Endothelial cell of umbilical vein (primary cell): ENCODE data around the gene CRCP. TPM values are rescaled to one million over a fixed set of nuclear protein-coding genes. Genes with fewer than 3 reads are reported as not detected.
A peak's percentile ranks its signal among the peaks of the same experiment; 100 is the strongest.

Experiments
- BruUV-seq: library from RNA; stranded (reverse); fragments of 400-500 nt; replicated peaks from 2 replicates; lab custom pipeline; 2021; lab: Mats Ljungman, UMichigan
- CTCF ChIA-PET: fragments of 300-600, 350-600 bp; sonication (Branson Sonifier 250); formaldehyde crosslinking; loops from one replicate; lab custom pipeline; 2021; ENCODE audit warnings: antibody characterized with exemption, inconsistent platforms; lab: Charles Lee
- POLR2A ChIA-PET: fragments of 300-600, 350-600 bp; sonication (Branson Sonifier 250); formaldehyde crosslinking; loops from one replicate; lab custom pipeline; 2021; ENCODE audit warnings: antibody characterized with exemption, inconsistent platforms; lab: Charles Lee
- DNase-seq: peaks from one replicate; pipeline ENCODE4 v3.0.0-alpha.2; 2011; ENCODE audit warnings: low read depth, low spot score
- FAIRE-seq: peaks from 2 replicates; lab custom pipeline; 2011; peaks lifted over from hg19 to GRCh38; lab: Jason Lieb, UNC
- H2AFZ ChIP-seq: 2 replicates; pipeline ENCODE4 v1.6.0; 2012; ENCODE audit warnings: low read depth, low read length, control low read depth, inconsistent platforms
- H3K27ac ChIP-seq: 2 replicates; pipeline ENCODE4 v1.5.1; 2011; ENCODE audit warnings: low read depth, mild to moderate bottlenecking, control low read depth, low read length, moderate library complexity; ENCODE audit not compliant: insufficient read depth
- H3K27me3 ChIP-seq, 2 experiments: 2 replicates each; pipeline versions ENCODE4 v1.6.0 to v1.6.1; 2011; ENCODE audit warnings: low read length in 2 of 2, mixed read lengths in 1 of 2; ENCODE audit not compliant: control insufficient read depth in 2 of 2, insufficient read depth in 2 of 2
- H3K36me3 ChIP-seq, 2 experiments: 2 replicates in 1 of 2; 3 replicates in 1 of 2; pipeline ENCODE4 v1.5.1; 2011; ENCODE audit warnings: low read length in 2 of 2, mild to moderate bottlenecking in 1 of 2, moderate library complexity in 1 of 2; ENCODE audit not compliant: control insufficient read depth in 2 of 2, insufficient read depth in 2 of 2; ENCODE audit errors: extremely low read depth in 1 of 2
- H3K4me1 ChIP-seq: 3 replicates; pipeline ENCODE4 v1.5.1; 2011; ENCODE audit warnings: mild to moderate bottlenecking, low read length; ENCODE audit not compliant: control insufficient read depth, insufficient read depth; ENCODE audit errors: extremely low read depth
- H3K4me2 ChIP-seq: 2 replicates; pipeline ENCODE4 v1.6.1; 2011; ENCODE audit warnings: low read length, control low read depth, mixed read lengths; ENCODE audit not compliant: insufficient read depth
- H3K4me3 ChIP-seq, 3 experiments: fragments of 200-600 bp in 1 of 3; sonication (generic), shearing (Covaris generic) in 1 of 3; replicated peaks in 1 of 3; 2 replicates each; pipeline ENCODE4 v1.5.1; 2011 to 2016; ENCODE audit warnings: control low read depth in 3 of 3, low read length in 3 of 3, mild to moderate bottlenecking in 2 of 3, inconsistent platforms in 1 of 3, low read depth in 1 of 3, moderate library complexity in 1 of 3; ENCODE audit not compliant: insufficient read depth in 1 of 3
- H3K79me2 ChIP-seq: 2 replicates; pipeline ENCODE4 v1.6.0; 2012; ENCODE audit warnings: low read length, inconsistent platforms; ENCODE audit not compliant: control insufficient read depth, insufficient read depth
- H3K9ac ChIP-seq: replicated peaks from 2 replicates; pipeline ENCODE3; 2011; ENCODE audit warnings: low read length, control low read depth; ENCODE audit not compliant: insufficient read depth; ENCODE audit errors: extremely low read depth
- H3K9me1 ChIP-seq: replicated peaks from 3 replicates; pipeline ENCODE4 v1.6.0; 2011; ENCODE audit warnings: mild to moderate bottlenecking, low read length; ENCODE audit not compliant: control insufficient read depth, insufficient read depth; ENCODE audit errors: extremely low read depth
- H3K9me3 ChIP-seq: replicated peaks from 2 replicates; pipeline ENCODE4 v1.5.1; 2012; ENCODE audit warnings: low read length, inconsistent platforms; ENCODE audit not compliant: control insufficient read depth, insufficient read depth
- H4K20me1 ChIP-seq: replicated peaks from 2 replicates; pipeline ENCODE3; 2011; ENCODE audit warnings: mild to moderate bottlenecking, low read length; ENCODE audit not compliant: control insufficient read depth, insufficient read depth; ENCODE audit errors: extremely low read depth
- EZH2 ChIP-seq: IDR thresholded peaks from 2 replicates; pipeline ENCODE4 v1.6.1; 2012; ENCODE audit warnings: borderline replicate concordance, low read depth, mild to moderate bottlenecking, moderate library complexity, low read length, inconsistent platforms; ENCODE audit not compliant: severe bottlenecking
- FOS ChIP-seq: IDR thresholded peaks from 2 replicates; pipeline ENCODE4 v1.6.1; 2011; ENCODE audit warnings: mild to moderate bottlenecking, low read length, moderate library complexity, borderline replicate concordance; ENCODE audit not compliant: insufficient read depth
- GATA2 ChIP-seq: IDR thresholded peaks from 2 replicates; pipeline ENCODE4 v1.7.0; 2011; ENCODE audit warnings: low read depth, mild to moderate bottlenecking, moderate library complexity, mixed read lengths, low read length; ENCODE audit not compliant: insufficient read length, insufficient read depth
- JUN ChIP-seq: IDR thresholded peaks from 2 replicates; pipeline ENCODE4 v1.6.1; 2011; ENCODE audit warnings: borderline replicate concordance, low read depth; ENCODE audit not compliant: insufficient read length, insufficient read depth
- MYC ChIP-seq: IDR thresholded peaks from one replicate; pipeline ENCODE4 v1.6.1; 2011; ENCODE audit warnings: mild to moderate bottlenecking, low read depth, low read length
- POLR2A ChIP-seq: IDR thresholded peaks from 2 replicates; pipeline ENCODE4 v1.6.1; 2012; ENCODE audit warnings: low read depth, mild to moderate bottlenecking, control low read depth, low read length
- POLR2AphosphoS5 ChIP-seq: IDR thresholded peaks from 2 replicates; pipeline ENCODE4 v1.6.1; 2012; ENCODE audit warnings: low read depth, mild to moderate bottlenecking, control low read depth, low read length, moderate library complexity; ENCODE audit not compliant: insufficient read depth
- dilution Hi-C: fragments of 300-500 bp; cut with MboI; formaldehyde crosslinking; loops from one replicate; pipeline ENCODE4 v1.15.0; 2019; ENCODE audit warnings: low sequenced_read_pairs; ENCODE audit not compliant: extremely low pct_ligation_motif_present
- intact Hi-C: fragments of 100-400 bp; cut with micrococcal nuclease; formaldehyde crosslinking; loops from one replicate; pipeline ENCODE4 v1.10.0; 2022
- polyA plus RNA-seq, 4 experiments: library from polyadenylated mRNA; depleted of rRNA in 3 of 4; stranded (reverse) in 3 of 4; unstranded in 1 of 4; fragments of >200 nt; gene quantifications; 2 replicates each; pipeline versions ENCODE4 v1.2.1 to v1.2.3, GENCODE V29; 2011 to 2012; ENCODE audit warnings: missing spikeins in 1 of 4
- total RNA-seq: library from RNA; stranded (reverse); gene quantifications from 2 replicates; pipeline ENCODE4 v1.2.3, GENCODE V29; 2021
- TF ChIP-seq, protein P1 (sequence below): IDR thresholded peaks from 2 replicates; pipeline ENCODE4 v1.6.1; 2011; ENCODE audit not compliant: insufficient read depth, insufficient read length
- TF ChIP-seq, protein P2 (sequence below), 2 donors: IDR thresholded peaks; 1 replicate in 1 of 2; 2 replicates in 1 of 2; pipeline ENCODE4 v1.5.1; 2011; ENCODE audit warnings: low read length in 2 of 2, mild to moderate bottlenecking in 2 of 2, moderate library complexity in 2 of 2, control low read depth in 1 of 2, inconsistent platforms in 1 of 2, low read depth in 1 of 2; ENCODE audit not compliant: insufficient read depth in 1 of 2; ENCODE audit errors: extremely low read depth in 1 of 2

Gene CRCP
- total and polyA plus RNA-seq, 2 donors (not counting 3 experiments of a cell fraction or from before 2014, with no cell fraction given), result 14.2 to 29.7 TPM

DNA sequence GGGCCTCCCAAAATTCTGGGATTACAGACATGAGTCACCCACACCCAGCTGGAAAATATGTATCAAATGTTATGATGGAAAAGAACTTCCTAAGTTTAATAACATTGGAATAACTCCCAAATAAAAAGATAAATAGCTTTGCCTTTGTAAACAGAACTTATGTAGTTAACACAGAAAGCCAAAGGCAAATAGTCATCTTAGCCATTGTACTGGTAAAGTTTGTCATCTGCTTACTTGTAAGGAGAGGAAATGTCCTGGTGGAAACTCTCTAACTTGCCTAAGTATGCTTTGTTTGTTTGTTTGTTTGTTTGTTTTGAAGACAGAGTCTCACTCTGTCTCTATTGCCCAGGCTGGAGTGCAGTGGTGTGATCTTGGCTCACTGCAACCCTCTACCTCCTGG is 66.7 kb downstream of the CRCP start:
- Histone ChIP-seq H3K9me1 (no peaks in the 10 kb centered on the region), H3K9me3 (no peaks in the 10 kb centered on the region), H3K27ac (no peak overlapping the region), H4K20me1 (no peaks in the 10 kb centered on the region), H3K27me3 (no peaks in the 10 kb centered on the region), H3K4me1 (no peaks in the 10 kb centered on the region), H2AFZ (no peak overlapping the region), H3K36me3 (no peaks in the 10 kb centered on the region), H3K9ac (no peak overlapping the region), H3K4me2 (no peak overlapping the region), H3K79me2 (no peaks in the 10 kb centered on the region), H3K4me3 (no peak overlapping the region)
- POLR2A ChIA-PET, result no interaction called here
- FAIRE-seq, result peak; percentile 24
- intact Hi-C loops, result no loop called here
- dilution Hi-C loops, result no loop called here
- CTCF ChIA-PET, result interaction anchor here (1.2 to 1.3 kb wide), 2 partner anchors 10 to 170 kb away, joined by 3 to 4 read pairs; no protein-coding TSS in a partner anchor
- no peak for TF ChIP-seq POLR2A
- TF ChIP-seq, protein P1, sequence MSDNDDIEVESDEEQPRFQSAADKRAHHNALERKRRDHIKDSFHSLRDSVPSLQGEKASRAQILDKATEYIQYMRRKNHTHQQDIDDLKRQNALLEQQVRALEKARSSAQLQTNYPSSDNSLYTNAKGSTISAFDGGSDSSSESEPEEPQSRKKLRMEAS, result no peak
- TF ChIP-seq FOS, result no peak
- TF ChIP-seq MYC, result no peak
- no peak for TF ChIP-seq EZH2
- BruUV-seq, result no TSS peak
- no peak for DNase-seq

DNA sequence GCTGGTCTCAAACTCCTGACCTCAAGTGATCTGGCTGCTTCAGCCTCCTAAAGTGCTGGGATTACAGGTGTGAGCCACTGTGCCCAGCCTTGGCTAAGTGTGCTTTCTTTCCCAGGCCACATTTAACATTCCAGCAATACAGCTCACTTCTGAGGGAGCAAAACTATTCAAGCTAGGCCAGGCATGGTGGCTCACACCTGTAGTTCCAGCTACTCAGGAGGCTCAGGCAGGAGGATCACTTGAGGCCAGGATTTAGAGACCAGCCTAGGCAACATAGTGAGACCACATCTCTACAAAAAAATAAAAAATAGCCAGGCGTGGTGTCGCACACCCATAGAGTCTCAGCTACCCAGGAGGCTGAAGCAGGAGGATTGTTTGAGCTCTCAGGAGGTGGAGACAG is 67.2 kb downstream of the CRCP start:
- no peaks in the 10 kb centered on the region for H3K4me1 ChIP-seq
- FAIRE-seq, result no peak
- DNase-seq, result no peak
- no peaks in the 10 kb centered on the region for H3K79me2 ChIP-seq
- H3K9me1 ChIP-seq, result no peaks in the 10 kb centered on the region
- CTCF ChIA-PET, result interaction anchor here (1.2 to 1.5 kb wide), 3 partner anchors 11 to 170 kb away, joined by 3 to 4 read pairs (median 3); no protein-coding TSS in a partner anchor
- TF ChIP-seq EZH2 (no peak), POLR2AphosphoS5 (no peak), JUN (no peak), MYC (no peak), GATA2 (no peak), POLR2A (no peak), FOS (no peak)
- TF ChIP-seq, protein P1, result no peak
- TF ChIP-seq, protein P2, sequence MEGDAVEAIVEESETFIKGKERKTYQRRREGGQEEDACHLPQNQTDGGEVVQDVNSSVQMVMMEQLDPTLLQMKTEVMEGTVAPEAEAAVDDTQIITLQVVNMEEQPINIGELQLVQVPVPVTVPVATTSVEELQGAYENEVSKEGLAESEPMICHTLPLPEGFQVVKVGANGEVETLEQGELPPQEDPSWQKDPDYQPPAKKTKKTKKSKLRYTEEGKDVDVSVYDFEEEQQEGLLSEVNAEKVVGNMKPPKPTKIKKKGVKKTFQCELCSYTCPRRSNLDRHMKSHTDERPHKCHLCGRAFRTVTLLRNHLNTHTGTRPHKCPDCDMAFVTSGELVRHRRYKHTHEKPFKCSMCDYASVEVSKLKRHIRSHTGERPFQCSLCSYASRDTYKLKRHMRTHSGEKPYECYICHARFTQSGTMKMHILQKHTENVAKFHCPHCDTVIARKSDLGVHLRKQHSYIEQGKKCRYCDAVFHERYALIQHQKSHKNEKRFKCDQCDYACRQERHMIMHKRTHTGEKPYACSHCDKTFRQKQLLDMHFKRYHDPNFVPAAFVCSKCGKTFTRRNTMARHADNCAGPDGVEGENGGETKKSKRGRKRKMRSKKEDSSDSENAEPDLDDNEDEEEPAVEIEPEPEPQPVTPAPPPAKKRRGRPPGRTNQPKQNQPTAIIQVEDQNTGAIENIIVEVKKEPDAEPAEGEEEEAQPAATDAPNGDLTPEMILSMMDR (IDR thresholded peaks at IDR 0.05; ENCODE audit: extremely low read depth in 1 of 2, insufficient read depth in 1 of 2, low read depth in 1 of 2, low read length in 2 of 2), result no peak
- H3K36me3 ChIP-seq, result no peaks in the 10 kb centered on the region
- no peaks in the 10 kb centered on the region for H3K27me3 ChIP-seq
- H3K27ac ChIP-seq, result no peak overlapping the region
- POLR2A ChIA-PET, result no interaction called here
- no peak overlapping the region for H3K9ac ChIP-seq
- no TSS peak for BruUV-seq
- H3K9me3 ChIP-seq, result no peaks in the 10 kb centered on the region
- no peak overlapping the region for H3K4me2 ChIP-seq
- H3K4me3 ChIP-seq, result no peak overlapping the region
- intact Hi-C loops (no loop called here), dilution Hi-C loops (no loop called here)
- no peak overlapping the region for H2AFZ ChIP-seq
- H4K20me1 ChIP-seq, result no peaks in the 10 kb centered on the region
